A673 (cell line): ENCODE measurements around the gene SLC9A4. TPM values are rescaled to one million over a fixed set of nuclear protein-coding genes. Genes with fewer than 3 reads are reported as not detected.

ENCODE experiments used
- BruUV-seq: library from RNA; stranded (reverse); fragments of 400-500 nt; replicated peaks from 2 replicates; lab custom pipeline; 2021; lab: Mats Ljungman, UMichigan
- CTCF ChIA-PET: fragments of 300-600 bp; sonication (Branson Sonifier 250); formaldehyde crosslinking; loops from one replicate; lab custom pipeline; 2022; ENCODE audit warnings: antibody characterized with exemption; lab: Charles Lee
- POLR2A ChIA-PET: fragments of 300-600 bp; sonication (Branson Sonifier 250); formaldehyde crosslinking; loops from one replicate; lab custom pipeline; 2022; ENCODE audit warnings: antibody characterized with exemption; ENCODE audit not compliant: low non-redundant PET; lab: Charles Lee
- DNase-seq: peaks from one replicate; pipeline ENCODE4 v3.0.0-alpha.2; 2015; ENCODE audit warnings: low spot score
- H3K27ac ChIP-seq: fragments of 200-600 bp; sonication (generic); 2 replicates; pipeline ENCODE4 v1.5.1; 2016; ENCODE audit warnings: mixed run types, low read depth, mild to moderate bottlenecking, mixed read lengths, antibody characterized with exemption, low read length; ENCODE audit not compliant: poor library complexity, severe bottlenecking
- H3K27me3 ChIP-seq: fragments of 200-600 bp; sonication (generic); replicated peaks from 2 replicates; pipeline ENCODE4 v1.6.1; 2017; ENCODE audit warnings: mixed run types, low read depth, mild to moderate bottlenecking, mixed read lengths, antibody characterized with exemption, low read length; ENCODE audit not compliant: insufficient read depth, poor library complexity
- H3K36me3 ChIP-seq: fragments of 200-600 bp; sonication (generic); 2 replicates; pipeline ENCODE4 v1.6.1; 2016; ENCODE audit warnings: mixed run types, mild to moderate bottlenecking, mixed read lengths, antibody characterized with exemption, low read length; ENCODE audit not compliant: insufficient read depth, poor library complexity, severe bottlenecking
- H3K4me1 ChIP-seq: fragments of 200-600 bp; sonication (generic); 2 replicates; pipeline ENCODE4 v1.6.1; 2017; ENCODE audit warnings: mixed run types, mild to moderate bottlenecking, mixed read lengths, antibody characterized with exemption, low read length; ENCODE audit not compliant: insufficient read depth, poor library complexity, severe bottlenecking
- H3K4me3 ChIP-seq: fragments of 200-600 bp; sonication (generic); 2 replicates; pipeline ENCODE4 v1.5.1; 2016; ENCODE audit warnings: low read depth, mixed run types, mild to moderate bottlenecking, mixed read lengths, low read length; ENCODE audit not compliant: poor library complexity, severe bottlenecking
- H3K9me3 ChIP-seq: fragments of 200-600 bp; sonication (generic); 2 replicates; pipeline ENCODE4 v1.6.1; 2016; ENCODE audit warnings: mixed run types, low read depth, mild to moderate bottlenecking, mixed read lengths, antibody characterized with exemption, low read length; ENCODE audit not compliant: poor library complexity, severe bottlenecking
- EZH2 ChIP-seq: fragments of 200-600 bp; sonication (generic); IDR thresholded peaks from 2 replicates; pipeline ENCODE4 v1.6.1; 2017; ENCODE audit warnings: borderline replicate concordance, low read depth, mild to moderate bottlenecking, mixed read lengths, antibody characterized with exemption, low read length; ENCODE audit not compliant: poor library complexity, severe bottlenecking
- intact Hi-C: fragments of 100-400 bp; cut with micrococcal nuclease; formaldehyde crosslinking; loops from one replicate; pipeline ENCODE4 v1.10.0; 2022; ENCODE audit not compliant: unreplicated experiment
- total RNA-seq: library from RNA; stranded (reverse); gene quantifications from 2 replicates; pipeline ENCODE4 v1.2.3, GENCODE V29; 2021
- TF ChIP-seq, protein P1 (sequence below): fragments of 300-800, 200-600 bp; sonication (generic); conservative IDR thresholded peaks from 2 replicates; pipeline ENCODE4 v1.5.1; 2017; ENCODE audit warnings: low read depth, mild to moderate bottlenecking, antibody characterized with exemption, low read length, moderate library complexity, mixed read lengths

Gene SLC9A4
- total RNA-seq, 1 experiment from 2014 or later, result 0.11 TPM

DNA sequence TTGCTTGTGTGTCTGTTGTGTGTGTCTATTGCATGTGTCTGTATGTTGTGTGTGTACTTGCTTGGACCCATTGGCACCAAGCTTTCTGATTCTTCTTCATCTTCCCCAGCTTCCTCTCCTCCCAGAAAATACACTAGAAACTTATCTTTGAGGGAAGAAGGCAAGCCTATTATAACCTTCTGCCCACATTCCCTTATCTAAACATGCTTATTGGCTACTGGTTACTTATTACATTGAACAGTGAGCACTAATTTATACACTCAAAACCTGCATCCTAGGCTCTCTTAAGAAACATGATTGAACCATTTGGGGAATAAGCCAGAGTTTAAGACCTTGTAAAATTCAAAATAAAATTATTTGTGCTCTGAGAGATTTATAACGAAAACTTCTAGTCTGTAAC is 26.5 kb downstream of the SLC9A4 start:
- Histone ChIP-seq H3K36me3 (no peaks in the 10 kb centered on the region), H3K4me3 (no peak overlapping the region), H3K4me1 (no peaks in the 10 kb centered on the region), H3K27me3 (no peaks in the 10 kb centered on the region), H3K9me3 (no peaks in the 10 kb centered on the region), H3K27ac (no peak overlapping the region)
- no peak for TF ChIP-seq EZH2
- TF ChIP-seq, protein P1, sequence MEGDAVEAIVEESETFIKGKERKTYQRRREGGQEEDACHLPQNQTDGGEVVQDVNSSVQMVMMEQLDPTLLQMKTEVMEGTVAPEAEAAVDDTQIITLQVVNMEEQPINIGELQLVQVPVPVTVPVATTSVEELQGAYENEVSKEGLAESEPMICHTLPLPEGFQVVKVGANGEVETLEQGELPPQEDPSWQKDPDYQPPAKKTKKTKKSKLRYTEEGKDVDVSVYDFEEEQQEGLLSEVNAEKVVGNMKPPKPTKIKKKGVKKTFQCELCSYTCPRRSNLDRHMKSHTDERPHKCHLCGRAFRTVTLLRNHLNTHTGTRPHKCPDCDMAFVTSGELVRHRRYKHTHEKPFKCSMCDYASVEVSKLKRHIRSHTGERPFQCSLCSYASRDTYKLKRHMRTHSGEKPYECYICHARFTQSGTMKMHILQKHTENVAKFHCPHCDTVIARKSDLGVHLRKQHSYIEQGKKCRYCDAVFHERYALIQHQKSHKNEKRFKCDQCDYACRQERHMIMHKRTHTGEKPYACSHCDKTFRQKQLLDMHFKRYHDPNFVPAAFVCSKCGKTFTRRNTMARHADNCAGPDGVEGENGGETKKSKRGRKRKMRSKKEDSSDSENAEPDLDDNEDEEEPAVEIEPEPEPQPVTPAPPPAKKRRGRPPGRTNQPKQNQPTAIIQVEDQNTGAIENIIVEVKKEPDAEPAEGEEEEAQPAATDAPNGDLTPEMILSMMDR, result no peak
- BruUV-seq, result no TSS peak
- no peak for DNase-seq
- ChIA-PET POLR2A (no interaction called here), CTCF (no interaction called here)
- intact Hi-C loops, result no loop called here

DNA sequence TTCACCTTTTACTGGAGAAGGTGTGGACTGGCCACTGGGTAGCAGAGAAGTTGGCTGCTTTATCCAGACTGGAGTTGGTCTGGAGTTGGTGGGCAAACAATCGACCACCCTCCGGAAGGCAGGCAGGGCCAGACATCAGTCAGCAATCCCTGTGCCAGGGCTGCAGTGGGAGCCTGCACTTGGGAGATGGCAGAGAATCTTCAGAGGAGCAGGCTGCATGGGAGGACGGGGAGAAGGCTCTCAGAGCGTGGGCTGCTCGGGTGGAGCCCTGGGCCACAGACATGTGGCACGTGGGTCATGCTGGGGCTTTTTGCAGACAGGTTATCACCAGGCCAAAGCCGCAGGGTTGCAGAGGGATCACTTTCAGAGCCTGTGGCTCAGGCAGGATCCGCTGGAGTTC is 29.6 kb downstream of the SLC9A4 start:
- TF ChIP-seq, protein P1, result no peak
- no peak for TF ChIP-seq EZH2
- no peaks in the 10 kb centered on the region for H3K9me3 ChIP-seq
- no peaks in the 10 kb centered on the region for H3K27me3 ChIP-seq
- H3K4me1 ChIP-seq, result no peaks in the 10 kb centered on the region
- ChIA-PET CTCF (no interaction called here), POLR2A (no interaction called here)
- H3K4me3 ChIP-seq, result no peak overlapping the region
- no peaks in the 10 kb centered on the region for H3K36me3 ChIP-seq
- H3K27ac ChIP-seq, result no peak overlapping the region
- no peak for DNase-seq
- intact Hi-C loops, result no loop called here
- no TSS peak for BruUV-seq

DNA sequence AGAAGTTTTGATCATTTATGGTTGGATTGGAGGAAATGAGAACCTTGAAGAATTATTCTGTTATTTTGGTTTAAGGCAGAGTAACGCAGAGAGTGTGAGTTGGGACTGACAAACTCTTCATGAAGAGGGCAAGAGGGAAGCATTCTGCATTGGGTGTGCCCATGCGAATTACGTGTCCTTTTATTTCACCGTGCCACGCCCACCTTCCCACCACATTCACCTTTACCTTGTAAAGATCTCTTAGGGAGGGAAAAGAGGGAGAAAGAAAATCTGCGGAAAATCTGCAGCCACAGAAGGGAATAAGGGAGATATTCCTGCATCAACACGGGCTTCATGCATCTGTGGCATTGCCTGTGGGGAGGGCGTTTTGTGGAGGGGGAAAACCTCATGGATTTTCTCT is 31.8 kb downstream of the SLC9A4 start:
- H3K27ac ChIP-seq, result no peak overlapping the region
- H3K9me3 ChIP-seq, result no peaks in the 10 kb centered on the region
- no peaks in the 10 kb centered on the region for H3K36me3 ChIP-seq
- no peaks in the 10 kb centered on the region for H3K4me1 ChIP-seq
- ChIA-PET POLR2A (no interaction called here), CTCF (no interaction called here)
- no peak for DNase-seq
- TF ChIP-seq, protein P1, result no peak
- no peak for TF ChIP-seq EZH2
- no TSS peak for BruUV-seq
- no peak overlapping the region for H3K4me3 ChIP-seq
- intact Hi-C loops, result no loop called here
- no peaks in the 10 kb centered on the region for H3K27me3 ChIP-seq
